OCI-LY3 (cell line): ENCODE measurements around the gene CHRM3.

Experiments used
- H2AFZ ChIP-seq: fragments of 200-600, 300-600 bp; shearing (Covaris generic); 2 replicates; pipeline ENCODE4 v1.6.0; 2014; ENCODE audit warnings: antibody characterized with exemption, low read depth, low read length
- H3K27ac ChIP-seq: fragments of 200-600, 300-600 bp; sonication (generic); 2 replicates; pipeline ENCODE4 v1.5.1; 2014; ENCODE audit warnings: mild to moderate bottlenecking, low read length, moderate library complexity, mixed read lengths
- H3K27me3 ChIP-seq: fragments of 200-600, 300-600 bp; sonication (generic); 2 replicates; pipeline ENCODE4 v1.6.1; 2014; ENCODE audit warnings: low read depth, low read length, mixed read lengths
- H3K36me3 ChIP-seq: fragments of 200-600, 300-600 bp; sonication (generic); replicated peaks from 2 replicates; pipeline ENCODE3; 2014; ENCODE audit warnings: low read depth, low read length, mixed read lengths
- H3K4me1 ChIP-seq: fragments of 300-600, 200-600 bp; sonication (generic); 2 replicates; pipeline ENCODE4 v1.6.1; 2014; ENCODE audit warnings: low read length, mixed read lengths
- H3K4me2 ChIP-seq: fragments of 200-600, 300-600 bp; sonication (generic); 2 replicates; pipeline ENCODE4 v1.6.1; 2014; ENCODE audit warnings: low read length, mixed read lengths
- H3K4me3 ChIP-seq: fragments of 300-600, 200-600 bp; sonication (generic); 2 replicates; pipeline ENCODE4 v1.5.1; 2014; ENCODE audit warnings: antibody characterized with exemption, mild to moderate bottlenecking, low read length, moderate library complexity
- H3K79me2 ChIP-seq: fragments of 300-600, 200-600 bp; shearing (Covaris generic); 2 replicates; pipeline ENCODE4 v1.6.1; 2014; ENCODE audit warnings: mild to moderate bottlenecking, low read length, mixed read lengths
- H3K9ac ChIP-seq: fragments of 300-600, 200-600 bp; shearing (Covaris generic); 2 replicates; pipeline ENCODE4 v1.6.0; 2014; ENCODE audit warnings: mild to moderate bottlenecking, low read length, moderate library complexity
- H3K9me3 ChIP-seq: fragments of 200-600, 300-600 bp; shearing (Covaris generic); 2 replicates; pipeline ENCODE4 v1.6.1; 2014; ENCODE audit warnings: low read length, mixed read lengths; ENCODE audit not compliant: insufficient read depth
- H4K20me1 ChIP-seq: fragments of 200-600, 300-600 bp; sonication (generic); 2 replicates; pipeline ENCODE4 v1.6.1; 2016; ENCODE audit warnings: low read length, mixed read lengths; ENCODE audit not compliant: insufficient read depth
- CTCF ChIP-seq: fragments of 200-600, 300-600 bp; sonication (generic); IDR thresholded peaks from 2 replicates; pipeline ENCODE4 v1.5.1; 2014; ENCODE audit warnings: antibody characterized with exemption, low read length, low read depth
- EZH2phosphoT487 ChIP-seq: fragments of 200-600 bp; shearing (Covaris generic); IDR thresholded peaks from 2 replicates; pipeline ENCODE4 v1.6.1; 2018; ENCODE audit warnings: antibody characterized with exemption, mixed run types, low read depth

CHRM3 gene

GRCh38 chr1:239386453-239387303, at the start of gene CHRM3:
CHRM3 (plus strand) TSS chr1:239386568; CDS start chr1:239907452, 520,884 bp downstream.
- H3K27me3 ChIP-seq, result no peaks in the 10 kb centered on the region
- no peak within 1 kb of the TSS for H3K27ac ChIP-seq
- TF ChIP-seq CTCF (no peak), EZH2phosphoT487 (no peak)
- H4K20me1 ChIP-seq, result no peaks in the 10 kb centered on the region
- no peaks in the 10 kb centered on the region for H3K36me3 ChIP-seq
- H3K4me3 ChIP-seq, result no peak within 1 kb of the TSS
- peaks cover 9% of the 10 kb centered on the region for H3K4me1 ChIP-seq
- H3K9ac ChIP-seq, result no peak within 1 kb of the TSS
- no peak within 1 kb of the TSS for H2AFZ ChIP-seq
- H3K9me3 ChIP-seq, result no peaks in the 10 kb centered on the region; the same call in 1 of the 2 replicates
- no peaks in the 10 kb centered on the region for H3K79me2 ChIP-seq
- no peak within 1 kb of the TSS for H3K4me2 ChIP-seq

- Histone ChIP-seq H2AFZ (no peak overlapping the region), H3K4me1 (no peaks in the 10 kb centered on the region), H3K9me3 (no peaks in the 10 kb centered on the region), H3K27ac (no peak overlapping the region), H3K79me2 (no peaks in the 10 kb centered on the region), H3K4me2 (no peak overlapping the region), H3K27me3 (no peaks in the 10 kb centered on the region), H3K9ac (no peak overlapping the region), H3K36me3 (no peaks in the 10 kb centered on the region), H4K20me1 (no peaks in the 10 kb centered on the region), H3K4me3 (no peak overlapping the region)
- TF ChIP-seq CTCF (no peak), EZH2phosphoT487 (no peak)
Measured at GRCh38 chr1:239337799-239338430, 48.5 kb upstream of the CHRM3 start.

- Histone ChIP-seq H3K9ac (no peak overlapping the region), H2AFZ (no peak overlapping the region), H3K79me2 (no peaks in the 10 kb centered on the region), H3K27ac (no peak overlapping the region), H3K4me1 (no peaks in the 10 kb centered on the region), H3K4me3 (no peak overlapping the region), H3K36me3 (no peaks in the 10 kb centered on the region), H3K27me3 (no peaks in the 10 kb centered on the region), H3K9me3 (no peaks in the 10 kb centered on the region), H3K4me2 (no peak overlapping the region), H4K20me1 (no peaks in the 10 kb centered on the region)
- no peak for TF ChIP-seq CTCF
- TF ChIP-seq EZH2phosphoT487, result no peak
Measured at GRCh38 chr1:239347776-239348175, 38.6 kb upstream of the CHRM3 start.

- Histone ChIP-seq H3K9ac (no peak overlapping the region), H3K9me3 (no peaks in the 10 kb centered on the region)
- TF ChIP-seq EZH2phosphoT487 (no peak), CTCF (no peak)
Measured at GRCh38 chr1:239348635-239349353, 37.6 kb upstream of the CHRM3 start.

More at GRCh38 chr1:239348635-239349353, 37.6 kb upstream of the CHRM3 start:
- no peak overlapping the region for H2AFZ ChIP-seq
- H3K4me1 ChIP-seq, result no peaks in the 10 kb centered on the region
- no peaks in the 10 kb centered on the region for H3K79me2 ChIP-seq
- no peaks in the 10 kb centered on the region for H4K20me1 ChIP-seq
- no peak overlapping the region for H3K4me3 ChIP-seq
- H3K4me2 ChIP-seq, result no peak overlapping the region
- no peaks in the 10 kb centered on the region for H3K27me3 ChIP-seq
- H3K27ac ChIP-seq, result no peak overlapping the region
- H3K36me3 ChIP-seq, result no peaks in the 10 kb centered on the region
